GM18858 (cell line): ENCODE results near the gene NXPH1.

Experiments
- ATAC-seq: cut with Tn5 transposase; IDR thresholded peaks from one replicate; pipeline ENCODE4 v1.9.1; 2021; ENCODE audit not compliant: unreplicated experiment

NXPH1 gene

GRCh38 chr7:8585591-8585990 lies 152.2 kb downstream of the NXPH1 start:
- ATAC-seq: no peak

- ATAC-seq: no peak
Observed at GRCh38 chr7:8590225-8590624, 156.8 kb downstream of the NXPH1 start.

- no peak for ATAC-seq
Observed at GRCh38 chr7:8590791-8591190, 157.4 kb downstream of the NXPH1 start.

GRCh38 chr7:8591289-8591688 lies 157.9 kb downstream of the NXPH1 start:
- no peak for ATAC-seq

GRCh38 chr7:8592167-8592566 lies 158.8 kb downstream of the NXPH1 start:
- ATAC-seq: no peak

- no peak for ATAC-seq
Observed at GRCh38 chr7:8594115-8594514, 160.7 kb downstream of the NXPH1 start.

GRCh38 chr7:8597565-8597964 lies 164.2 kb downstream of the NXPH1 start:
- ATAC-seq: no peak

GRCh38 chr7:8601121-8601520 lies 167.7 kb downstream of the NXPH1 start:
- no peak for ATAC-seq

- no peak for ATAC-seq
Observed at GRCh38 chr7:8605221-8605620, 171.8 kb downstream of the NXPH1 start.

GRCh38 chr7:8612584-8612983 lies 179.2 kb downstream of the NXPH1 start:
- ATAC-seq: no peak

GRCh38 chr7:8613191-8613590 lies 179.8 kb downstream of the NXPH1 start:
- no peak for ATAC-seq

GRCh38 chr7:8615019-8615418 lies 181.6 kb downstream of the NXPH1 start:
- ATAC-seq: no peak

GRCh38 chr7:8618441-8619070 lies 185.1 kb downstream of the NXPH1 start:
- no peak for ATAC-seq

GRCh38 chr7:8620169-8620568 lies 186.8 kb downstream of the NXPH1 start:
- ATAC-seq: no peak

GRCh38 chr7:8625612-8626011 lies 192.2 kb downstream of the NXPH1 start:
- ATAC-seq: no peak

- ATAC-seq: no peak
Observed at GRCh38 chr7:8627325-8627724, 193.9 kb downstream of the NXPH1 start.

GRCh38 chr7:8628656-8629055 lies 195.2 kb downstream of the NXPH1 start:
- ATAC-seq: no peak

- ATAC-seq: no peak
Observed at GRCh38 chr7:8629504-8629903, 196.1 kb downstream of the NXPH1 start.

- no peak for ATAC-seq
Observed at GRCh38 chr7:8637322-8637721, 203.9 kb downstream of the NXPH1 start.

- no peak for ATAC-seq
Observed at GRCh38 chr7:8638076-8638475, 204.7 kb downstream of the NXPH1 start.

- ATAC-seq: no peak
Observed at GRCh38 chr7:8639668-8640067, 206.3 kb downstream of the NXPH1 start.

GRCh38 chr7:8640671-8641070 lies 207.3 kb downstream of the NXPH1 start:
- ATAC-seq: no peak
